CD4-positive, alpha-beta T cell treated with Interleukin-15 for 4 hours (primary cell): ENCODE data around the gene UGT1A8.

Source experiments
- DNase-seq: peaks from one replicate; pipeline ENCODE4 v3.0.0-alpha.2; 2020; ENCODE audit warnings: low spot score

The UGT1A8 gene

DNA sequence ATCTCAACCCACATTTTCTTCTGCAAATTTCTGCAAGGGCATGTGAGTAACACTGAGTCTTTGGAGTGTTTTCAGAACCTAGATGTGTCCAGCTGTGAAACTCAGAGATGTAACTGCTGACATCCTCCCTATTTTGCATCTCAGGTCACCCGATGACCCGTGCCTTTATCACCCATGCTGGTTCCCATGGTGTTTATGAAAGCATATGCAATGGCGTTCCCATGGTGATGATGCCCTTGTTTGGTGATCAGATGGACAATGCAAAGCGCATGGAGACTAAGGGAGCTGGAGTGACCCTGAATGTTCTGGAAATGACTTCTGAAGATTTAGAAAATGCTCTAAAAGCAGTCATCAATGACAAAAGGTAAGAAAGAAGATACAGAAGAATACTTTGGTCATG, 150.6 kb downstream of the UGT1A8 start:
- DNase-seq, result no peak

DNA sequence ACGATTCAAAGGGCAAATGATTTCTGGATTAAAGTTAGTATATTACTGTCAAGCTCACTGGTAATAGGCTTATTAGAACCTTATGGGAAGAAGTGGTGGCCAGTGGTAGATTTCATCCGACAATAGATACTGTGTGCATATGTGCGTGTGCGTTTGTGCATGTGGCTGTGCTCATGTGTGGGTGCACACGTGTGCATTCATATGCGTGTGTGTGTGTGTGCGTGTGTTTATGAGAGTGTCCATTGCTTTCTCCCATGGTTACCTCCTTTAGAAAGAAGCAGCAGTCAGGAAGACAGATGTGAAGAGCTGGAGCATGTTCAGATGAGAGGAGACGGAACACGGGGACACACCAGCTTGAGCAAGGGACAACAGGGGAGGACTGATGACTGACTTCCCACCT, 151.8 kb downstream of the UGT1A8 start:
- no peak for DNase-seq

DNA sequence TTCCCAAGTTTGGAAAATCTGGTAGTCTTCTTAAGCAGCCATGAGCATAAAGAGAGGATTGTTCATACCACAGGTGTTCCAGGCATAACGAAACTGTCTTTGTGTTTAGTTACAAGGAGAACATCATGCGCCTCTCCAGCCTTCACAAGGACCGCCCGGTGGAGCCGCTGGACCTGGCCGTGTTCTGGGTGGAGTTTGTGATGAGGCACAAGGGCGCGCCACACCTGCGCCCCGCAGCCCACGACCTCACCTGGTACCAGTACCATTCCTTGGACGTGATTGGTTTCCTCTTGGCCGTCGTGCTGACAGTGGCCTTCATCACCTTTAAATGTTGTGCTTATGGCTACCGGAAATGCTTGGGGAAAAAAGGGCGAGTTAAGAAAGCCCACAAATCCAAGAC, 154.7 kb downstream of the UGT1A8 start:
- DNase-seq, result no peak

DNA sequence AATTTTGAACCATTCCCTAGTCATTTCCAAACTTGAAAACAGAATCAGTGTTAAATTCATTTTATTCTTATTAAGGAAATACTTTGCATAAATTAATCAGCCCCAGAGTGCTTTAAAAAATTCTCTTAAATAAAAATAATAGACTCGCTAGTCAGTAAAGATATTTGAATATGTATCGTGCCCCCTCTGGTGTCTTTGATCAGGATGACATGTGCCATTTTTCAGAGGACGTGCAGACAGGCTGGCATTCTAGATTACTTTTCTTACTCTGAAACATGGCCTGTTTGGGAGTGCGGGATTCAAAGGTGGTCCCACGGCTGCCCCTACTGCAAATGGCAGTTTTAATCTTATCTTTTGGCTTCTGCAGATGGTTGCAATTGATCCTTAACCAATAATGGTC, 155.2 kb downstream of the UGT1A8 start:
- no peak for DNase-seq

DNA sequence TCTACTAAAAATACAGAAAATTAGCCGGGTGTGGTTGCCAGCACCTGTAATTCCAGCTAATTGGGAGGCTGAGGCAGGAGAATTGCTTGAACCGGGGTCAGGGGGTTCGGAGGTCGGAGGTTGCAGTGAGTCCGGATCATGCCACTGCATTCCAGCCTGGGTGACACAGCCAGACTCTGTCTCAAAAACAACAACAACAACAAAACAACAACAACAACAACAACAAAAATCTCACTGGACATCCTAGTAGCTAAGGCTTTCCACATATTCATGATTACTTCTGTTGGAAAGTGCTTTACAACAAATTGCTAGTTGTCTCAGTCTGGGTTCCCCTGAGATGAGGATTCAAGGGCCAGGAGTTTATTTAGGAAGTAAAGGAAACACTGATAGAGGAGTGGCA, 156.4 kb downstream of the UGT1A8 start:
- no peak for DNase-seq

DNA sequence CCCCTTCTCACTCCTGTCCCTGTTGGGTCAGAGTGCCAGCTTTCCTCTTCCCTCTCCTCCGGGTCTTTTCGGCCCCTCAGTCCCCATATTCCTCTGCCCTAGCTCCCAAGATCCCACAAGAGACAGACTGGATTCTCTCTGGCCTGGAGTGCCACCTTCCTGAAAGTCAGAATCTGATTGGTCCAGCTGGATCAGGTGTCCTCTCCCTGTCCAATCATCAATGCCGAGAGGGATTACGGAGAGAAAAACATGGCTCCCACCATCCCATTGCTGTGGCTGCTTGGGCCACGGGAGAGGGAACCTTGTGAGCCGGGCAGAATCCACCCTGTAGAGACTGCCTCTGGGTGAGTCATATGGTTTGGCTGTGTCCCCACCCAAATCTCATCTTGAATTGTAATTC, 158.0 kb downstream of the UGT1A8 start:
- DNase-seq, result no peak

DNA sequence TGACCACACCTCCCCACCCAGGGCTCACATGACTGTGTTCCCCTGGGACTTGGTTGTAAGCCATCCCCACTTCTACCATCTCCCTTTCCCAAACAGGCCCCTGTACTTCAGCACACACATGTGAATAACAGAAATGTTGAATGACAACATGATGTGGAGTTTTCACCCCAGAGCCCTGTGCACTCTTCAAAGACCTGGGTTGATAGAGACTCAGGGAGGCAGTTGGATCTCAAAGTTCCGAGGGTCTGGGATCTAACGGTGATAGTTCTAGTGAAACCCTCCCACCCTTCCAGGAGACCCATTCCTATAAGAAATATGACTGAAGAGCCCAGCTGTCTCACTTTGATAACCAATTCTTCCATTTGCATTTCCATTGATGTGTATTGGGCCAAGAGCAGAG, 160.6 kb downstream of the UGT1A8 start, which contains the start of gene MROH2A:
TSS of gene MROH2A (plus strand) at position 301 of the 400 bp plus-strand sequence. CDS start 1,029 bp downstream, outside the sequence.
- DNase-seq, result no peak

DNA sequence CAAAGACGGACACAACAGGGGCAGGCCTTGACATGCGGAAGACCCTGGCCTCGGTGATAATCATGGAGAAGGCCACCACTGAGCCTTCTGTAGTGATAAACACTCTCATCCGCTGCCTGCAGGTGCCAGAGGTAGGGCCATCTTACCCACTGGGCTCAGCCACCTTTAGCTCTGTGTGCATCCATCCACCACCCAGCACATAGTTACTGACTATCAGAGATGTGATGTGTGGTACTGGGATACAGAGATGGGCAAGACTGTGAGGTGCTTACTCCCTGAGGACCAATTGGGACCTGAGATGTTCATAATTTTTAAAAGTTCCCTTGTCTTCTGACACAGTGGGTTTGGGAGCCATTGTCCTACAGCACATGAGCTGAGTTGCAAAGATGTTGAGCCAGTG, 162.3 kb downstream of the UGT1A8 start:
- DNase-seq, result no peak

DNA sequence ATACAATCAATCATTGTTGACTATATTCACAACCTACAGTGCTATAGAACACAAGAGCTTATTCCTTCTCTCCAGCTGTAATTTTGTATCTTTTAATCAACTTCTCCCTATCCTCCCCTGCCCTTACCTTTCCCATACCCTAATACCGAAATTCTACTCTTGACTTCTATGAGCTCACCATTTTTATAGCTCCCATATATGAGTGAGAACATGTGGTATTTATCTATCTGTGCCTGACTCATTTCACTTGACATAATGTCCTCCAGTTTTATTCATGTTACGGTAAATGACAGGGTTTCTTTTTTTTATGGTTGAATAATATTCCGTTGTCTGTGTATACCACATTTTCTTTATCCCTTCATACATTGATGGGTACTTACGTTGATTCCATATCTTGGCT, 163.3 kb downstream of the UGT1A8 start:
- no peak for DNase-seq

DNA sequence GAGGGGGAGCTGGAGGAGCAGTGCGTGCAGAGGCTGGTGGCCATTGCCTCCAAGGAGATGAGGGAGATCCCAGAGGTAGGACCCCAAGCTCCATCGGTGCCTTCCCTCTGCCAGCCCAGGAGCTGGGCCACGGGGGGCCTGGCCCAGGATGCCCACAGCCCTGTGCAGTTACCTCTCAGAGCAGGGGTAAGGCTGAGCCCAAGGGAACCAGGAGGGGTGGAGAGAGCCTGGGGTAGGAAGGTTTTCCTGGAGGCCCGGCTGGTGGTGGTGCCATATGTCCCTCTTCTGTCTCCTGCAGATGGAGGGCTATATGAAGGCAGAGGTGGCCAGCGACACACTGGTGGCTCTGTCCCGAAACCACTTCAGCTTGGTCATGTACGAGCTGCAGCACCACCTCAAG, 172.1 kb downstream of the UGT1A8 start:
- DNase-seq, result no peak

DNA sequence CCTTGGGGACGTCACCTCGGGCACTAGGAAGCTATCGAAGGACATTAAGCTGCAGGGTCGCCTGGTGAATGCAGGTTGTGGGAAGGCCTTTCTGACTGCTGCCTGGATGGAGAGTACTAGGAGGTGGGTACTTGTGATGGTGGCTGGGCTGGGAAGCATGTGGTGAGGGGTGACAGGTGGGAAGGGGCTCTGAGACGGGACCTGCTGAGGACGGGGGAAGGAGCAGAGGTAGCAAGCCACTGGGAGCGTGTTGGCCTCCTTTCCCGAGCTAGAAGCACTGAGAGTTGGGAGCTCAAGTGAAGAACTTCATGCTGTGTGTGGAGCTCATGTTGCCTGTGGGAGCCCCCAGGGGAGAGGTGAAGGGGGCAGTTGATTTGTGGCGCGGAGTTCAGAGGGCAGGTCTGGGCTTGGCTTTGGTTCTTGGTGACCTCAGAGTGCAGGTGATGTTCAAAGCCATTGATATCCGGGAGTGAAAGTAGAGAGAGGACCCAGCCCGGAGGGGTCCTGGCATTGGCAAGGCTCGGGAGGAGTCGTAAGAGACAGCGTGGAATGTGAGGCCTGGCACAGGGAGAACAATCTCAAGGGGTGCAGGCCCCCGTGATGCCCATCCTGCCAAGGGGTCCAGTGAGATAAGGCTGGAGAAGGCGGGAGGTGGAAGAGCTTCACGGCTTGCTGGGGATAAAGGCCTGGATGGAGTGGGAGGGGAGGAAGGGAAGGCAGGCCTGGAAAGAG, 173.9 kb downstream of the UGT1A8 start:
- no peak for DNase-seq

DNA sequence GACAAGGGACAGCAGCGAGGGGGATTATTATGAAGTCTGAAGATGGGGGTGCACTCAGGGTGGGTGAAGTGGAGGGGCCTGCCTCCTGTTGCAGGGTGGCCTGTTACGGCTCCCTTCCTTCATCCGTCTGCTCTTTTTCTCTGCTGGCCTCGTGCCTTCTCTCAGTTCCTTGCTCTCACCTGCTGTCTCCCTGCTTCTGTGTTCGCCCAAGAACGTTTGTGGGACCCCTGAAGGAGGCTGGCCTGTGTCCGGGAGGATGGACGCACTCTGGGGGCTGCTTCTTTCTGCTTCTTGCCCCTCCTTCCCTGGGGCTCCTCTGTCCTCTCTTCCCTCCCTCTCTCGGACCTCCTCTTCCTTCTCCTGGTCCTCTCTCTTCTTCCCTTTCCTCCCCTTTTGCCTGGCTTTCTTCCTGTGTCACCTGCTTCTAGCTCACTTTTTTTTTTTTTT, 174.5 kb downstream of the UGT1A8 start:
- DNase-seq, result no peak

DNA sequence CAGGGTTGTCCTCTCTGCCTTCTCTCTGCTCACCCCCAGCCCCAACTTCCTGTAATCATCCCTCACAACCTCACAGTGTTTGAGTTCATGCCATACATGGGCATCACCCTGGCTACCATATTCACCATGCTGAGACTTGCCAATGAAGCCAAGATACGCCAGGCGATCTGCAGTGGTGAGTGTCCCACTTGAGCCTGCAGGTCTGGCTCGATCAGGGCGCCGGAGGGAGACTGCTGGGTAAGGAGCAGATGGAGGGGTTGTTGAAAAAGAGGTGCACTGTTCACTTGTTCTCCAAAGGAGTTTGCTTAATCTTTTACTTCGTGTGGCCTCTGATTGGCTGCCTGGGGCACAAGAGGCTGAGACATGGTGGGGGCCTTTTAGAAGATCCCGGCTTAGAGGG, 175.3 kb downstream of the UGT1A8 start:
- DNase-seq, result no peak

DNA sequence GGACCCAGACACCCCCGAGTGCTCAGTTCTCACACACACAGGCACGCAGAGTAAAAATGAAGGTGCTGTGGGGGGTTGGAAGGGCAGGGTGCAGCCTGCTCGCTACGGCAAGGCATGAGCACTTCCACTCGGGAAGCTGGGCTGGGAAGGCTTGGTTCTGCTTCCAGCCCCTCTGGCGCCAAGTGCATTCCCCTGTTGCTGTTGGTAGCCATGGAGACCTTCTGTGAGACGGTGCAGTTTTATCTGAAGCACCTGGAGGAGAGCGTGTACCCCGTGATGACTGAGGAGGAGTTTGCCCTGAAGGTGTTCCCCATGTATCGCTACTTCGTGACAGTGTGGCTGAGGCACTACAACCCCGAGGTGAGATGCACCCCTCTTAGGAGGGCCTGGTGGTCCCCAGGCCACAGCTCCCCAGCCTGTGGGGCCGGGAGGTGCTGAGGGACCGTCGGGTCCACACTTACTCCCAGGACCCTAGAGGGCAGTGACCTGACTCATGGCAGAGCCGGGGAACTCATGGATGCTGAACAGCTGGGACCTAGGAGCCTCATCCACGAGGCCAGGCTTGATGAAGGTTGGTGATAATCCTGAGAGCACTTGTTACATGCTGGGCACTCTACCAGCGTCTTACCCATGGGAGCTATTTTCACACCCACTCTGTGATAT, 176.2 kb downstream of the UGT1A8 start:
- DNase-seq, result no peak

DNA sequence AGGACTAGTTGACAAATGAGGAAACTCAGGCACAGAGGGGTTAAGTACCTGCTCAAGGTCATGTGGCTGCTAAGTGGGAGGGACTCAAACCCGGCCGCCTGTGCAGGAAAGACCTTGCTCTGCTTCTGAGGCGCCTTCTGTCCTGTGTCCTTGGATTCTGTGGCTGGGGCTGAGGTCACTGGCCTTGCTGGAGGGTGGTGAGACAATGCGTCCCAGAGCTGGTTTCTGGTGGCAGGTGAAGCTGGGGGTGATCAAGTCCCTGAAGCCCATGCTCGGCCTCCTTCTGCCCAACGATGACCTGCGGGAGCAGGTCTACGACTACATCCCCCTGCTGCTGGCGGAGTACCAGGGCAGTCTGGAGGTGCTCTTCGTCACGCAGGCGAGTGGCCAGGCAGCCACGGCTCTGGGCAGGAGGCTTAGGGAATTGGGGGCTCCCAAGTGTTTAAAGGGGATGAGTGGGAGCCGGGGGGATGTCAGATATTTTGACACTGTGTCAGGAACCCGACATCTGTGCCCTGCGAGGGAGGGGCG, 176.8 kb downstream of the UGT1A8 start:
- DNase-seq, result no peak

DNA sequence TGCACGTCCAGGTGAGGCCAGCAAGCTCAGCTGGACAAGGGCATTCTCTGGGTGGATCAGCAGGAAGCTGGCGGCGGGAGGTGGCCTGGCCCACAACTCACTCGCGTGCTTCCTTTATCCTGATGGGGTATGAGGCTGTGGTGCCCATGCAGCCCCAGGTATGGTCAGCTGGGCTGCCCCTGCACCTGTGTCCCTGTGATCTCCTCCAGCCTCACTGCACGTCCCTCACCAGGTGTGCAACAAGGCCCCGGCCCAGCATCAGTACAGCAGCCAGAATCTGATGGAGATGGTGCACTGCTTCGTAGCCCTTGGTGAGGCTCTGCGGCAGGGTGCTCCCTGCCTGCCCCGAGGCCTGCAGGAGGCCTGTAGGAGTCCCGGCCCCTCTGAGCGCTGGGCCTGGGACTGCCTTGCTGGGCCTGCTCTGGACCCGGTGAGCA, 178.3 kb downstream of the UGT1A8 start:
- DNase-seq, result no peak

DNA sequence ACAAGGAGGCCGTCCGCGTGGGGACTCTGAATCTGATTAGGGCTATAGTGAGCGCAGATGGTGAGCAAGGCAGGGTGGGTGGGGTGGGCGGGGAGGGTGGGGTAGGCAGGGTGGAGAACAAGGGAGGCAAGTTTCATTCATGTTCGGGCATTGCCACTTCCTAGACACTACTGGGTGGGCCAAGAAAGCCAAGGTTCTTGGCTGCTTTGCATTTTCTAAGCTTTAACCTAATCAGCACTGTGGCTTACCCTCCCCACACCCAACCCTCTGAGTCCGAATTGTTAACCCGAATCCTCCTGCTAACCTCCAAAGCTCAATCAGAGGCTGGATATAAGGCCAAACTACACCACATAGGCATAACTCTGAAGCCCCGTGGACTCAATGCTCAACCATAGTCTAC, 178.8 kb downstream of the UGT1A8 start:
- DNase-seq, result no peak

DNA sequence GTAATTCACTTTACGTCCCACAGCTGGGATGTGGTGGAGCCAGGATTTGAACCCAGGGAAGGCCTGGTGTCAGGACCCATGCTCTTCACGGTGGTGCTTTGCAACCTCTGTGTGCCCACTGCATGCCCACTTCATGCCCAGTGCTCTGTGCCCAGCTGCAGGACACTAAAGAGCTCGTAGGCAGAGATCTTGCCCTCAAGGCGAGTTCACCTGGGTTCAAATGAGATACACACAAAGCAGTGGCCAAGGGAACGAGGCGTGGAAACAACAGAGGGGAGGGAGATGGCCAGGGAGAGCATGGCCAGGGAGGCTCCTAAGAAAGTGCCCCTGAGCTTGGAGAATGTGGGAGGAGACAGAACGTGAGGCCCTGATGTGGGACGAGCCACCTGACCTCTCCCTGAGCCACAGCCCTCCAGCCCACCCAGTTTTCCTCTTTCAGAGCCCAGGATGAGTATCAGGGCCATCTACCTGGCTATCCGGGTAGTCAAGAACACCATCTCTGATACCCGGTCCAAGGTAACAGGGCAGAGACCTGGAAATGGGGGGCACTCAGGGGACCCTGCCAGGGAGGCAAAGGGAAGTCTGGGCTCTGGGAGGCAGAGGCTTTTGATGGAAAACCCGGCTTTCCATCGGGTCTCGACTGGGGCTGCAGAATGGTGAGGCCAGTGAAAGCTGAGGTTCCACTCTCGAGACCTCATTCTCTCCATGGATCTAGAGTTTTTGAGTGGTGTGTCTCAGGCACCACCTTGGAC, 181.1 kb downstream of the UGT1A8 start:
- DNase-seq, result no peak

DNA sequence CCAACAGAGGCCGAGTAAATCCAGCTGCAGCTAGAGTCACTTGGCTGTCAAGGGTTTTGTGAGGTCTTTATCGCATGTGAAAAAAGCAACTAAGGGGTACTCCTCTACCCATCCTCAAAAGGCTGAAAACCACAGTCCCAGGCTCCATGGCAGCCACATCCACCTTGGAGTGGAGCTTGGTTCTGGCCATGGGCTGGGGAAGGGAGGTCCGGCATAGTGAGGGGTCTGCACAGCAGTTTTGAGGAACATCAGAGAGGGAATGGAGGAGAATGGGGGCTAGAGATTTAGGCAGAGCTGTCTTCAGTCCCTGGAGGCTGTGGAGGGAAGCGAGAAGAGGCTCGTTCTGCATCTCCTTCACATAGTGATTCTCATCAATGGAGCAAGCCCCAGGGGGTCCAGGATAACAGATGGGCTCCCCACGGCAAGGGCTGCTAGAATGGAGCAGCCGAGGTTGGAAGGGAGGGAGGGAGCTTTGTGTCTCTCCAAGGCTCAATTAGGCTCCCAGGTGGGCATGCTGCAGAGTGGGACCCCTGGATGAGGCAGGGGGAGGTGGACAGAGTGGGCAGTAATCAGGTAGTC, 181.7 kb downstream of the UGT1A8 start:
- DNase-seq, result no peak

DNA sequence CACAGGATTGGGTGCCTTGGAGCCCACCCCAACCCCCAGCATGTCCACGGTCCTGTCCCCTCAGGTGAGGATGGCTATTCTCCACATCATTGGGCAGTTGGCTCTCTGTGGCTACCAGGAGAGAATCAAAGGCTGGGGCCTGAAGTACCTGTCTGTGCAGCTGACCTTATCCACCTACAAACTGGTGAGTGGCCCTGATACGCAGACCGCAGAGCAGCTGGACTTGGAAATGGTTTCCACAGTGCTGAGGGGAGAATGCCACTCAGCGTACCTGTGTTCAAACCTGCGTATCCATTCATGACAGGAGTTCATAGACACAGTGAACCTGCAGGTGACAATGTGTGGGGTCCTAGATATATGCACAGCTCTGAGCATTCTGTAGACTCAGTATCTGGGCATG, 182.3 kb downstream of the UGT1A8 start:
- DNase-seq, result no peak

DNA sequence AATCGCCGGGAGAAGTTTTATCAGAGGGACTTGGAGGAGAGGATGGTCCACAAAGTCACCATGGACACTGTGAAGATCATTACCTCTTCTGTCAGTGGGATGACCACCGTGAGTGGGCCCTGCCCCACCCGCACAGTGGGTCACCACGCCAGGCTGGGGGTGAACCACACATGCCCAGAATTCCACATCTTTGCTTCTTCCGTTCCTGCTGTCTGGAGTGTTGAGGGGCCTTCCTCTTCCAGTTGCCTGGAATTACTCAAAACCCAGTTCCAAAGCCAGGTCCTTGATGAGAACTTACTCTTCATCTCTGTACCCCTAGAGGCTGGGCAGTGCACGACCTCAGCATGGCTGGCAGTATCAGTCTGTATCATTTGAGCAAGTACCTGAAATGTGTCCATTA, 182.8 kb downstream of the UGT1A8 start:
- DNase-seq, result no peak

DNA sequence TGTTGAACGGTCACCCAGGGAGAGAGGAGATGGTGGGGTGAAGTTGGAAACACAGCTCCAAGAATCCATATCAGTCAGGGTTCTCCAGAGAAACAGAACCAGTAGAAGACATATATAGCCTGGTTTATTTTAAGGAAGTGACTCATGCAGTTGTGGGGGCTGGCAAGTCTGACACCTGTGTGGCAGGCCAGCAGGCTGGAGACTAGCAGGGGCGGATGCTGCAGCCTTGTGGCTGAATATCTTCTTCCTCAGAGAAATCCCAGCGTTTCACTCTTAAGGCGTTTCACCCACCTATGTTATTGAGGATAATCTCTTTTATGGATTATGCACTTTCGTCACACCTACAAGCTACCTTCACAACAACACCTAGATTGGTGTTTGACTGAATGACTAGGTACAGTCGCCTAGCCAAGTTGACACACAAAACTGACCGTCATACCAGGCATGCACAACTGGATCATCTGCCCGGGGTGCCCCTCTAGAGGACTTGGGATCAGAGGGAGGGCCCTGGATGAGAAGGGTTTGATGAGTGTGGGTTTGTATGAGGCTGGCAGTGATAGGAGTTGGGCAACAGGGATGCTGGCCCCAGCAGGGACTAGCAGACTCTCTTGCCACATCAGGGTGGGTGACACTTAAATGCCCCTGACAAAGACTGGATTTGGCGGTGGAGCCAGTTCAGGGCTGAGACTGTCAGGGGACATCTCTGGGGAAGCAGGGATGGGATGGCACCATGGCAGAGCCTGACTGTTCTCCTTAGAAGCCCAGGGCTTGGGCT, 184.1 kb downstream of the UGT1A8 start:
- no peak for DNase-seq
